CD4-positive, alpha-beta T cell treated with Interleukin-12 subunit alpha and Interleukin-12 subunit beta, for 1 hour (primary cell): Measurements from ENCODE around the gene ARMC5.
"Not testable (repeated sequence)": the region's sequence is repeated elsewhere in the genome, so short reads cannot be mapped to it uniquely, and the experiment has no call there.

ENCODE experiments used
- DNase-seq: peaks from one replicate; pipeline ENCODE4 v3.0.0-alpha.2; 2020

Gene ARMC5

GRCh38 chr16:31435341-31436220, 23.7 kb upstream of the ARMC5 start:
- no peak for DNase-seq

- DNase-seq: no peak
These were observed 22.9 kb upstream of the ARMC5 start for GRCh38 chr16:31436221-31437045.

GRCh38 chr16:31438414-31438813, 20.9 kb upstream of the ARMC5 start:
- no peak for DNase-seq

- DNase-seq: not testable (repeated sequence)
These were observed 20.3 kb upstream of the ARMC5 start for GRCh38 chr16:31439023-31439422.

GRCh38 chr16:31439519-31439918, 19.8 kb upstream of the ARMC5 start:
- no peak for DNase-seq

- no peak for DNase-seq
These were observed 18.7 kb upstream of the ARMC5 start for GRCh38 chr16:31440516-31441184.

- no peak for DNase-seq
These were observed 17.3 kb upstream of the ARMC5 start for GRCh38 chr16:31441956-31442355.

GRCh38 chr16:31445931-31446330, 13.4 kb upstream of the ARMC5 start:
- not testable (repeated sequence) for DNase-seq

- DNase-seq: no peak
These were observed 8.1 kb upstream of the ARMC5 start for GRCh38 chr16:31451201-31451600.

GRCh38 chr16:31451681-31452351, 7.5 kb upstream of the ARMC5 start:
- DNase-seq: no peak

GRCh38 chr16:31452631-31453106, 6.6 kb upstream of the ARMC5 start:
- no peak for DNase-seq

- DNase-seq: no peak
These were observed 5.8 kb upstream of the ARMC5 start for GRCh38 chr16:31453255-31454204.

- DNase-seq: peak; percentile 31
These were observed 3.5 kb upstream of the ARMC5 start for GRCh38 chr16:31455601-31456314.

GRCh38 chr16:31456988-31457360, 2.3 kb upstream of the ARMC5 start:
- no peak for DNase-seq

GRCh38 chr16:31458073-31458843, 1.0 kb upstream of the ARMC5 start:
- DNase-seq: peak; percentile 63

- peak; percentile 100 for DNase-seq
These were observed 633 bp downstream of the ARMC5 start for GRCh38 chr16:31459687-31460581.

- peak; percentile 63 for DNase-seq
These were observed 1.3 kb downstream of the ARMC5 start for GRCh38 chr16:31460582-31461002.

- DNase-seq: no peak
These were observed 2.1 kb downstream of the ARMC5 start for GRCh38 chr16:31461201-31461920.
